Neural crest cell (in vitro differentiated cells): ENCODE results near the gene DPH7. TPM values are rescaled to one million over a fixed set of nuclear protein-coding genes. Genes with fewer than 3 reads are reported as not detected.
"Not testable (repeated sequence)": the region's sequence is repeated elsewhere in the genome, so short reads cannot be mapped to it uniquely, and the experiment has no call there.

Experiments
- DNase-seq: peaks from one replicate; pipeline ENCODE4 v3.0.0; 2021; ENCODE audit warnings: low read depth, mixed read lengths, low spot score
- H3K27ac Mint-ChIP-seq: one replicate; pipeline ENCODE4 v1.8.0; 2021; ENCODE audit warnings: mild to moderate bottlenecking, mixed read lengths; ENCODE audit not compliant: unreplicated experiment
- H3K27me3 Mint-ChIP-seq: 2 replicates; pipeline ENCODE4 v1.8.0; 2021; ENCODE audit warnings: low read depth, mild to moderate bottlenecking, mixed read lengths
- H3K36me3 Mint-ChIP-seq: 2 replicates; pipeline ENCODE4 v1.8.0; 2021; ENCODE audit warnings: low read depth, mild to moderate bottlenecking, mixed read lengths
- H3K4me1 Mint-ChIP-seq: 2 replicates; pipeline ENCODE4 v1.8.0; 2021; ENCODE audit warnings: mixed read lengths
- H3K4me3 Mint-ChIP-seq: one replicate; pipeline ENCODE4 v1.8.0; 2021; ENCODE audit warnings: mild to moderate bottlenecking, mixed read lengths
- H3K9me3 Mint-ChIP-seq: 2 replicates; pipeline ENCODE4 v1.8.0; 2021; ENCODE audit warnings: mixed read lengths
- CTCF ChIP-seq: fragments of 200-600 bp; sonication (generic); conservative IDR thresholded peaks from 2 replicates; pipeline ENCODE4 v1.5.0; 2021; ENCODE audit warnings: antibody characterized with exemption, mild to moderate bottlenecking
- total RNA-seq: library from RNA; stranded (reverse); gene quantifications from 2 replicates; pipeline ENCODE4 v1.2.1, GENCODE V29; 2021

DPH7 gene
- total RNA-seq, 1 donor from 2014 or later, result 63.0 TPM

DNA sequence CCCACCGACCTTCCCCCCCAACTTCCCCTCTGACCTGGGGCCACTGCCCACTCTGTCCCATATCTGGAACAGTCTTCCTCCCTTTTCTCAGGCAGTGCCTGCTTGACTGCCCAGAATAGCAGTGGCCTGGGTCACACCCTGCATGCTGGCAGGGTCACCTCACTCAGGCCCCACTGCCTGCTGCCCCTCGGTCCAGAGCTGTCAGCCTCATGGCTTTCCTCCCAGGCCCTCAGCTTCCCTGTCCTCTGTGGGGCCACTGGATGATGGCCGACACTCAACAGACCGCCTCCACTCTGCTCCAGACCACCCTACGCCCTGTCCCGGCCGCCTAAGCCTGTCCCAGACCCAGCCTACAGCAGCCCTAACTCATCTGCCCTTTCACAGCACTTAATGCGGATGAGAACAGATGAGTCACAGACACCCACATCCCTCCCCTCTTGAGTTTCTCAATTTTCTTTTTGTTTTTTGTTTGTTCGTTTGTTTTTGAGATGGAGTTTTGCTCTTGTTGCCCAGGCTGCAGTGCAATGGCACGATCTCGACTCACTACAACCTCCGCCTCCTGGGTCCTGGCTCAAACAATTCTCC, 34.5 kb downstream of the DPH7 start:
- no peak for TF ChIP-seq CTCF
- DNase-seq, result no peak
- Mint-ChIP-seq H3K4me1 (peaks cover 10% of the 10 kb centered on the region), H3K27ac (peak overlapping the region; percentile 78), H3K4me3 (no peak overlapping the region), H3K27me3 (no peaks in the 10 kb centered on the region), H3K9me3 (no peaks in the 10 kb centered on the region), H3K36me3 (peaks cover 7% of the 10 kb centered on the region)

DNA sequence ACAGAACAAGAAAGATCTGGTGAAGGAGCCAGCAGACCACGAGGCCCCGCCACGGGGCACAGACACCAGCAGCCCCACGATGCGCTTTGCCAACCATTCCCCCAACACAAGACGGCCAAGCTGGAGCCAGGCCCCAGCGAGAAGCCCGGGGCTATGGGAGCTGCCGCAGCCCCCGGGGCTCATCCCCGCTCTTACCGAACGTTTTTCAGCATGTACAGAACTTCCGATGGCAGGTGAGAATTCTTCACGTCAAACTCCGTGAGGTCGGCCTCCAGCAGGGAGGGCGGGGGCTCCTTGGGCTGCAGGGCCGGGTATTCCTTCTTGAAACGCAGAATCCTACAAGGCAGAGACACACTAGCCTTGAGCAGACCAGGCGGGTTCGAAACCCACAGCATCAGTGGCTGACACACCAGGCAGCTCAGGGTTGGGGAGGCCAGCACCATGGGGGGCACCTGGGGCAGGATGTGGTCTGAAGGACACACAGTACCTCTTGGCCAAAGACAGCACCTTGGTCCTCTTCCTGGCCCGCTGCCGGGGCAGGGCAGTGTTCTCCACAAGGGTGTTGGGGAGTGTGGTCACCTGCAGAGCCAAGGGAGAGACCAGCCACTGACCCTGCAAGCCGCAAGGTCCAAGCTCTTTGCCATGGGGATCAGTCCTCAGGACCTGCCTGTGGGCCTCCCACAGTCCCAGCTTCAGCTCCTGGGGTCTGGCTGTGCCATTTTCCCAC, 35.3 kb downstream of the DPH7 start:
- no peaks in the 10 kb centered on the region for H3K27me3 Mint-ChIP-seq
- peak overlapping the region; percentile 57 for H3K27ac Mint-ChIP-seq
- no peak for DNase-seq
- no peak overlapping the region for H3K4me3 Mint-ChIP-seq
- TF ChIP-seq CTCF, result no peak
- peaks cover 7% of the 10 kb centered on the region for H3K36me3 Mint-ChIP-seq
- H3K9me3 Mint-ChIP-seq, result no peaks in the 10 kb centered on the region
- peaks cover 10% of the 10 kb centered on the region for H3K4me1 Mint-ChIP-seq

GRCh38 chr9:137542486-137542885, 36.2 kb downstream of the DPH7 start:
- no peak overlapping the region for H3K27ac Mint-ChIP-seq
- peaks cover 7% of the 10 kb centered on the region for H3K36me3 Mint-ChIP-seq
- no peak for TF ChIP-seq CTCF
- DNase-seq, result no peak
- H3K9me3 Mint-ChIP-seq, result no peaks in the 10 kb centered on the region
- peaks cover 10% of the 10 kb centered on the region for H3K4me1 Mint-ChIP-seq
- no peaks in the 10 kb centered on the region for H3K27me3 Mint-ChIP-seq
- H3K4me3 Mint-ChIP-seq, result no peak overlapping the region

DNA sequence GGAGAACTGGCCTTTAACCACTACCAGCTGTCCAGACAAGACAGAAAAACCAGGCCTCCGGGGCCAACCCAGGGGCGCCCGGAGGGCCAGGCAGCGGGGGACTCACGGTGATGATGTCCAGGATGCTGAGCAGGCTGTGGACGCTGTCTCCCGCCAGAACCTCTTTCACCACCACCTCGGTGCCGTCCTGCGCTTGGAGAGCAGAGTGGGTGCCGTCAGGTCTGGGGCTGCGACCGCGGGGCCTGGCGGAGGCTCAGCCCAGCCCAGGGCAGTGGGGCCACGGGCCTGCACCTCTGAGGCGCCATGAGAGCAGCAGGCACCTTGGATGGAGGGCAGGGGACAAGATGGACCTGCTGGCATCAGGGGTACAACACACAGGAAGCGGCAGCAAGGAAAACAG, 38.2 kb downstream of the DPH7 start:
- Mint-ChIP-seq H3K4me3 (no peak overlapping the region), H3K4me1 (peaks cover 10% of the 10 kb centered on the region), H3K9me3 (no peaks in the 10 kb centered on the region), H3K27me3 (no peaks in the 10 kb centered on the region), H3K27ac (no peak overlapping the region), H3K36me3 (no peaks in the 10 kb centered on the region)
- no peak for TF ChIP-seq CTCF
- no peak for DNase-seq

GRCh38 chr9:137538058-137538457, 40.7 kb downstream of the DPH7 start:
- no peaks in the 10 kb centered on the region for H3K36me3 Mint-ChIP-seq
- H3K9me3 Mint-ChIP-seq, result peaks cover 2% of the 10 kb centered on the region
- peaks cover 17% of the 10 kb centered on the region for H3K4me1 Mint-ChIP-seq
- H3K4me3 Mint-ChIP-seq, result no peak overlapping the region
- TF ChIP-seq CTCF, result no peak
- H3K27me3 Mint-ChIP-seq, result no peaks in the 10 kb centered on the region
- H3K27ac Mint-ChIP-seq, result no peak overlapping the region
- no peak for DNase-seq

- not testable (repeated sequence) for H3K27me3 Mint-ChIP-seq, H3K4me3 Mint-ChIP-seq, DNase-seq, H3K27ac Mint-ChIP-seq, H3K36me3 Mint-ChIP-seq, H3K9me3 Mint-ChIP-seq
- H3K4me1 Mint-ChIP-seq, result peaks cover 13% of the 10 kb centered on the region
These were observed 42.1 kb downstream of the DPH7 start for GRCh38 chr9:137536594-137537131.
